DMS53 treated with DMSO at 0.1 percent for 48 hours (cell line): ENCODE results near the gene CD6.

Experiments used
- DNase-seq: peaks from one replicate; lab custom pipeline; 2025; ENCODE audit not compliant: unreplicated experiment; lab: John Stamatoyannopoulos, UW

The CD6 gene

DNA sequence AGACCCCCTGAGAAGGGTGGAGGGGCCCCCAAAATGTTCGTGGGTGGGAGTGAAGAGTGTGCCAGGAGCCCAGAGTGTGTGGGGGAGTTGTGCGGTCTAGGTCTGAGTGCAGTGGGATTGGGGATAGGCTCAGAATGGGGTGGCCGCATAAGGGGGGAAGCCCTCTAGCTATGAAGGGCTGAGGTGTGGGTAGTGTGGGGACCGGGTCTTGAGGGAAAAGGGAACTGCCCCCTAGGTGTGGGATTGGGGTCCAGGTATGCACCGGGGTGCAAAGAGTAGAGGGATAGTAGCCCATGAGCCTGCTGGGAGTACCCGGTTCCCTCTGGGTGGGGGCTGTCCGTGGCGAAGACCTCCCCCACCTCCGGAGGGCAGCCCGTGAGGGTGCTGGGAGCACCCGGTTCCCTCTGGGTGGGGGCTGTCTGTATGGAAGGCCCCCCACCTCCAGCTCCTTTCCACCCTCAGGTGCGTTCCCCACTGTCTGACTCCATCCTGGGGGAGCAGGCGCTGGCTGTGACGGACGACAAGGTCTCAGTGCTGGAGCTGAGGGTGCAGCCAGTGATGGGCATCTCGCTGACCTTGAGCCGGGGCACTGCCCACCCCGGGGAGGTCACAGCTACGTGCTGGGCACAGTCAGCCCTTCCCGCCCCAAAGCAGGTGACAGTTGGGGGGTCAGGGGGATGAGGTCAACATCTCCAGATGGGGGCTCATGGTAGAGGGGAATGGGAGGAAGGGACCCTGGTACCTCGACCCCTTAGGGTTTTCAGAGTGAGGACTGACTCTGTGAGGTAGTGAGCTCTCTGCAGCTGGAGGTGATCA is 36.5 kb upstream of the CD6 start:
- no peak for DNase-seq

DNA sequence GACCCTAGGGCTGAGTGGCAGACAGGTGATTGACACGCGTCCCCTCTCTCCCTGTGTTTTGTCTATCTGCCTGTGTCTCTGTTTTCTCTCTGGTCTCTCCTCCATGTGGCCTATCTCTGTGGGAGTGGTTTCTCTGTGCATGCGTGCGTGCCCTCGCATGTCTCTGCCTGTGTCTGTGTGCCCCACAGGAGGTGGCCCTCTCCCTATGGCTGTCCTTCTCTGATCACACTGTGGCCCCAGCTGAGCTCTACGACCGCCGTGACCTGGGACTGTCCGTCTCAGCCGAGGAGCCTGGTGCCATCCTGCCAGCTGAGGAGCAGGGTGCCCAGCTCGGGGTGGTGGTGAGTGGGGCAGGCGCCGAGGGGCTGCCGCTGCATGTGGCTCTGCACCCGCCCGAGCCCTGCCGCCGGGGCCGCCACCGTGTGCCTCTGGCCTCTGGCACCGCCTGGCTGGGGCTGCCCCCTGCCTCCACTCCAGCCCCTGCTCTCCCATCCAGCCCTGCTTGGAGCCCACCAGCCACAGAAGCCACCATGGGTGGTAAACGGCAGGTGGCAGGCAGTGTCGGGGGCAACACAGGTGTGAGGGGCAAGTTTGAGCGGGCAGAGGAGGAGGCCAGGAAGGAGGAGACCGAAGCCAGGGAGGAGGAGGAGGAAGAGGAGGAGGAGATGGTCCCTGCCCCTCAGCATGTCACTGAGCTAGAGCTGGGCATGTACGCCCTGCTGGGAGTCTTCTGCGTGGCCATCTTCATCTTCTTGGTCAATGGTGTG is 35.6 kb upstream of the CD6 start:
- DNase-seq, result no peak

DNA sequence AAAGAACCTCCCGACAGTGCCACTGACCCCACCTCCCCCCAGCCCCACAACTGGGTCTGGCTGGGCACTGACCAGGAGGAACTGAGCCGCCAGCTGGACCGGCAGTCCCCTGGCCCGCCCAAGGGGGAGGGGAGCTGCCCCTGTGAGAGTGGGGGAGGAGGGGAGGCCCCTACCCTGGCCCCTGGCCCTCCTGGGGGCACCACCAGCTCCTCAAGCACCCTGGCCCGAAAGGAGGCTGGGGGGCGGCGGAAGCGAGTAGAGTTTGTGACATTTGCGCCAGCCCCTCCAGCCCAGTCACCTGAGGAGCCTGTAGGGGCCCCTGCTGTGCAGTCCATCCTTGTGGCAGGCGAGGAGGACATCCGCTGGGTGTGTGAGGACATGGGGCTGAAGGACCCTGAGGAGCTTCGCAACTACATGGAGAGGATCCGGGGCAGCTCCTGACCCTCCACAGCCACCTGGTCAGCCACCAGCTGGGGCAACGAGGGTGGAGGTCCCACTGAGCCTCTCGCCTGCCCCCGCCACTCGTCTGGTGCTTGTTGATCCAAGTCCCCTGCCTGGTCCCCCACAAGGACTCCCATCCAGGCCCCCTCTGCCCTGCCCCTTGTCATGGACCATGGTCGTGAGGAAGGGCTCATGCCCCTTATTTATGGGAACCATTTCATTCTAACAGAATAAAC is 34.9 kb upstream of the CD6 start:
- DNase-seq, result no peak

DNA sequence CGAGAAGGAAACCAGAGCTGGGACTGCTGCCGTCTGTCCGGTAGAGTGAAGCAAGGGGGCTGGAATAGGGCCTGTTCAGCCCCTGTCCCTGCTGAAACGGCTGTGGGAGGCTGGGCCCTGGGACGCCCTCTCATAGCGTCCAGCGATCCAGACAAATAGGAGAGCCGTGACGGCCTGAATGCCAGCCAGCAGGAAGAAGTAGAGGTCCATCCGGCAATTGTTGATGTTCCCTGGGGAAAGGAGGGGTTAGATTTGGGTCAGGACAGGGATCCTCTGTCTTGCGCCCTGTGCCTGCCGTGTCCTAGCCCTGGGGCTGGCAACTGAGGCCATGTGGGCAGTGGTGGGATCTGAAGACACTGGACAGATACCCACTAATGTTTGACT is 34.3 kb upstream of the CD6 start:
- DNase-seq, result no peak

DNA sequence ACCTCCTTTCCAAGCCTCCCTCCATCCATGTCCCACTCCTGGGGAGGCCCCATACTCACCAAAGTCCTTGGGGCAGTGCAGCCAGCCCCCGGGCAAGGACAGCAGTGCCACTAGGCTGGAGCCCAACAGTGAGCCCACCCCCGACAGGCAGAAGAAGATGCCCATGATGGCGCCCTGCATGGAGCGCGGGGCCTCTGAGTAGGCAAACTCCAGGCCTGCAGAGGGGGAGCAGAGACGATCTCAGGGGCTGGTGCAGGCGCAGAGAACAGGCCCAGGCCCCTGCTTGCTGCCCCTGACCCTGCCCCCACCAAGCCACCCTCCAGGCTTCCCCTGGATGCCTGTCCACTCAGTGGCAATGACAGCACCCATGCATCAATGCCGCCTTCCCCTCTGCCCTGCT is 33.7 kb upstream of the CD6 start:
- DNase-seq, result no peak

DNA sequence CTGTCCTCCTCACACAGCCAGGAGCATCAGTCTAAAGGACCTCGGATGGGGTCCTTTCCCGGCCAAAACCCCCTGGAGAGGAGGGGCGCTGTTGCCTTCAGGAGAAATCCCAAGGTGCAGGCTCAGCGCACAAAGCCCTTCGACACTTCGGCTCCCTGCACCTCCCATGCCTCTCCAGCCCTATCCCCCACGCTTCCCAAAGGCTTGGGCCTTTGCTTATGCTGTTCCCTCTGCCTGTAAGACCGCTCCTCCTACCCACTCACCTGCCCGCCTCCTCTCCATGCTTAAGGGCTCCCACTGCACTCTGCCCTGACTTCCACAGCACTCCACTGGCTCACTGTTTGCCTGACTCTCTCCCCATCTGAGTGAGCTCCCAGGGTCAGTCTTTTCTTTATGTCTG is 33.0 kb upstream of the CD6 start:
- no peak for DNase-seq

DNA sequence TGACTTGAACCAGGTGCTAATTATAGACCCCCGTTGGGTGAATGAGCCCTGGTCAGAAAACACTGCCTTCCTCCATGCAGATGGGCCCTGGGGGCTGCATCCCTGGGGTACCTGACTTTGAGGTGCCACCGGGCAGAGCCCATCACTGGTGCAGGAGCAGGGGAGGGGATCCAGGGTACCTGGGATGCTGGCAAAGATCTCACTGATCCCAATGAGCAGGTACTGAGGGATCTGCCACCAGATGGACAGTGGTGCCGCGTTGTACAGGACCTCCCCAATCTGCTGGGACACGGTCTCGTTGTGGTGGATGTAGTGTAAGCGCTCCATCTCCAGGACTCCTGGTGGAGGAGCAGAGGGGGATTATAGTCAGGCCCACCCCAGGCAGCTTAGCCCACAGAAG is 32.2 kb upstream of the CD6 start:
- no peak for DNase-seq

DNA sequence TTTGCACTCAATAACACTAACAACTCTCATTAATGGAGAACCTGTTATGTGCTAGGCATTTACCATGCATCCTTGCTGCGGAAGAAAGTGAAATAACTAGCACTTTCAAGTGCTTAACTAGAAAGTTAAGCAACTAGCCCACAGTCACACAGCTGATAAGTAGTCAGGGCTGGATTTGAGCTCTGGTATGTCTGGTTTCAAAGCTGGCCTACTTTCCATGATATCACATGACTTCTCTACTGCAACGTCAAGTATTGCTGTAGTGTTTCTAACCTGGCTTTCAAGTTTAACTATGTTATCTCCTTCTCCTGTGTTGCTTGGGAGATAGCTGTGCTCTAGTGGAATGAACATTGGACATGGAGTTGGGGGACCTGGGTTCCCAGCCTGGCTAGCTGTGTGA is 31.6 kb upstream of the CD6 start:
- DNase-seq, result no peak

DNA sequence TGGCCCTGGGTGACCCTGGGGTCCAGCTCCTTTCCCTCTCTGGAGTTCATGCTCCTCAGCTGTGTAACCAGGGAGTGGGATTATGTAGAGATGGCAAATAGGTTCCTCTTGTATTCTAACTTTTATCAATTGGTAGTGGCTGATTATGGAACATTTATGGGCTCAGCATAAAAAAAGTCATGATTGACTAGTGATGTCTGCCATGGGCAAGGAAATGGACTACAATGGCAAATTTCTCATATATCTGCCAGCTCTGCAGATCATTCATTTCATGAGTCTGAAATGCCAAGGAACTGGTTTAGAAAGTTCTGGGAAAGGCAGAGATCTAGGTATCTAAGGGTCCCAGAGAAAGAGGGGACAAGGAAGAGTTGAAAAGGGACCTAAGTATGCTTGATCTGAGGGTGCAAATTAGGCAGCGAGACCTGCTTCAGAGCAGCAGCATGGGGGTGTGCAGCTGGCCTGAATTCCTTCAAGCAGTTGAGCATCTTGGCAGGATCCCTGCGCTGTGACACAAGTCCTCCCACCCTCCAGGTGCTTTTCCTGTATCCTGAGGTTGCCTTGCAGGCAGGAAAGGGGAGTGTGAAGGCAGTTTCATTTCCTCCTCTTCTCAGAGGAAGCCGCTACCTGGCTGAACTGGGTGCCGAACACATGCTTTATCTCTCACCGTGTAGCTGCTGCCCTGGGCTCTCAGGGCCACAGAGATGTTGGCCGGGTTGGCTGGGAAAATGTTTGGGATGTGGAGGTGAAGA is 29.9 kb upstream of the CD6 start:
- no peak for DNase-seq

DNA sequence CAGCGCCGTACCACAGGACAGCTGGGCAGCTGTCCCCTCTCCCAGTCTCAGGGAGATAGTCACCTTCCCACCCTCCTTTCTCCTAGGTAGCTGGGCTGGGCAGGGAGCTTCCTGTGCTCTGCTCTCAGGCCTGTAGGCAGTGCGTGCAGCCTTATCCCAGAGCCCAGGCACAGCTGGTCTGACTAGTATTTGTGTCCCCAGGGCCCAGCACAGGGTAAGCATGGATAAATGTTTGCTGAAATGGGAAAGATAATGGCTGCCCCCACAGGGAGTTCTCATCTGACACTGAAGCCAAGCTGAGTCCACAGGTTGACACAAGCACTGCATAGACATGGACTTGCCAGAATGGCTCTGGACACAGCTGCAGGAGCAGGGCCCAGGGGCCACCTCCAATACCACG is 29.3 kb upstream of the CD6 start:
- no peak for DNase-seq

DNA sequence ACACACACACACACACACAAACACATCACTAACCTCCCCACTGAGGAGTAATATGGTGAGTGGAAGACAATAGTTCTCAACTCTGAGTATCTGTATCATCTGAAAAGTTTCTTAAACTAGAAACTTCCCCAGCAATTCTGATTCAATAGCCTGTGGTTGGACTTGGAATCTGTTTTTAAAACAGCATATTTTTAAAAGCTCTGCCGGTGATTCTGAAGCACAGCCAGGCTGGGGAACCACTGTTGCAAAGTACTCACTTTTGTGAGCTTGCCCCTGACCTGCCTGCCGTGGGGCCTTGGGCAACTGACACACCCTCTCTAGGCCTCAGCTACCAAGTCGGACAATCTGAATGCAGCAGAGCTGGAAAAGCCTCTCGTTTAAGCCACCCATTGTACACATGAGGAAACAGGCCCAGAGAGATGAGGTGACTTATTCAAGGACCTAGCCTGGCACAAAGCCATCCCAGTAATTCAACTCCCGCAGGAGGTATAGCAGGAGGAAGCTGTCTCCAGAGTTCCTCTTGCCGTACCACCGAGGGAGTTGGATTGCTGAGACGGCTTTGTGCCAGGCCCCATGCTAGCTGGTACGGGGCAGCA is 28.4 kb upstream of the CD6 start:
- DNase-seq, result peak; percentile 83

DNA sequence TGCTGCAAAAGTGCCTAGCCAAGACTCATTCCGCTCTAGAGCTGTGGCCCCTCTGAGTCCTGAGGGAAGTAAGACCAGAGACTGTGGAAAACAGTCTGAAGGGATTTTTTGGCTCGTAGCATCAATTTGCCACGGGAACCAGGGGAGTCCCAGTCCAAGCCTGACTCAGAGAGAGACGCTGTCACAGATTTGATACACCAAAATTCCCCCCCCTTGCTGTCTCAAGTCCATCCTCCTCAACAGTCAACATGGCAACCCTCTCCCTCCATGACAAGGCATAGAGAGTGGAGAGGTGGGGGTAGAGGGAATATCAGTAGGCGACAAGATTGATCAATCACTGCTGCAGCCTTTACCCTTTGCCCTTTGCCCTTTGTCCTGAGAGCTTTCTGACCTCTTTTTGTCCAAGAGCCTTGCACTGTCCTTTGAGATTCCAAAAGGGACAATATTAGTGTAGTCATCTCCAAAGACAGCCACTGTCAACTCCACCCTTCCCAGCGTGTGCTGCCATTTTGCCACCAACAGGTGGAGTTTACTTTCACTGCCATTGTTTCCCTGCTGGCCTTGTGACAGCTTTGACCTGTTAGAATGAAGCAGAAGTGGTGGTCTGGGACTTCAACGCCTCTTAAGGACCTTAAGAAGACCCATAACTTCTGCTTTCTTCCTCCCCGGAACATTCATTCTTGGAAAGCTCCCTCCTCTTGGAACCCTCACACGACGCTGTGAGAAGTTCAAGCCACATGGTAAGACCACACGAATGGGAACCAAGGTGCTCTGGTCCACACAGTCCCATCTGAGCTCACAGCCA is 26.8 kb upstream of the CD6 start:
- DNase-seq, result no peak

DNA sequence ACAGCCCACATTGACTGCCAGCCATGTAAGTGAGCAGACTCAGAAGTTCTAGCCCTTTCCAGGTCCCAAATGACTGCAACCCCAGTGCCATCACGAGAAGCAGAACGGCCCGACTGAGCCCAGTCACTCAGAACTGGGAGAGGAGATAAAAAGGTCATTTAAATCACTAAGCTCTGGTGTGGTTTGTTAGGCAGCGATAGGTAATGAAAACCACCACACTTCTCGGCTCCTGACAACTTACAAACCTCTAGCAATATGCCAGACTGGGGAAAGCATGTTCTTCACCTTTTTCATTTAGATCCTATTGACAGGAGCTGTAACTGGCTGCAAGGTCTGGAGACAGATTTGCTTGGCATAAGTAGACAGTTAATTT is 26.2 kb upstream of the CD6 start:
- DNase-seq, result no peak

DNA sequence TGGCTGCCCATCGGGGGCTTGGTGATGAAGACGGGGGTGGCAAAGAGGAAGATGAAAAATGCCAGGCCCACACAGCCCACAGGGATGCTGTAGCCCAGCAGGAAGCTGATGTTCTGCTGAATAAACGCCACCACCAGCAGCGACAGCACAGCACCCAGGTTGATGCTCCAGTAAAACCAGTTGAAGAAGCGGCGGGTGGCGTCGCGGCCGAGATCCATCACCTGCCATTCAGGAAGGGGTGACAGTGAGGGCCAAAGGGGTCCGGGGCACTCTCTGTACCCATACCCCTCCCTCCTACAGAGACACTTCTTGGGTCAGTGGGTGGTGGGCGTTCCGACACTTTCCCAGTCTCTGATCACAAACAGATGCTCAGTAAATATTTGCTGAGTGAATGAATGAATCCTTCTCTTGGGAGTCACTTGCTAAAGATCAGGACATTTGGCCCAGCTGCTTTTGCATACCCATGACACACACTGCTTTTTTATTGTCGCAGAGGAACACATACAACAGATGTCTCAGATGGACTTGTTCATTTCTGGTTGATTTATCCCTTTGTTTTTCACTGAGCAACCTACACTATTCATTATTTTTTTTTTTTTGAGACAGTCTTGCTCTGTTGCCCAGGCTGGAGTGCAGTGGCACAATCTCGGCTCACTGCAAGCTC is 24.7 kb upstream of the CD6 start:
- DNase-seq, result peak; percentile 60

DNA sequence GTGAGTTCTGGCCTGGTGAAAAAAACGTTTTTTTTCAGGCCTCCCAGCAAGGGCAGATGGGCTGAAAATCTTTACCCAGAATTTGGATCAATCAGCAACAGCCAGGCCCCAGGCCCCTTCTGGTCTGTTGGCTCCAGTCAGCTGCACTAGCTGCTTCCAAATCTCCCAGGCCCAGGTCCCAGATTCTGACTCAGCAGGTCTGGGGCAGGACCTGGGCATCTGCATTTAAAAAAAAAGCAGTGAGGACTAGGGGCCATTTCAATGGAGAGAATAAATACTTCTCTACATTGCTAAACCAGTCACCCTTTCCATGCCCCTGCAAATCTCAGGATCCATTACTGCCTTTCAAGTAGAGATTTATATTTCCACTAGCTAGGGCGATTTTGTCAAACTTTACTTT is 23.8 kb upstream of the CD6 start:
- no peak for DNase-seq

DNA sequence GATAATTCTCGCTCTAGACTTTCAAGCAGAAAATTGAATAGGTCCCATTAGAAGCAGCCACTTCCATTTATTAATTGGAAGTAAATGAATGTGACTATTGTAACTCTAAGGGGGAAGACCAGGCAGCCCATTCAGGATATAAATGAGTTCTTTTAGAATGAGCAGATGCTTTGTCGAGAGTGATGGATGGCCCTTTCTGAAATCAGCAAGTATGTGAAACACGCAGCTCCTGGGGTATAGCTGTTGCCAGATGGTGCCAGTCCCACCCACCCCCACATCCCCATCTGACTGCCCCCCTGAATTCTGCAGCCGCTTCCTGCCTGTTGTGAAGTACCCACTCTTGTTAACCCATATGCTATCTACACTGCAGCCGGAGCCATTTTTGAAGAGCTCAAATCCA is 23.2 kb upstream of the CD6 start:
- DNase-seq, result no peak

DNA sequence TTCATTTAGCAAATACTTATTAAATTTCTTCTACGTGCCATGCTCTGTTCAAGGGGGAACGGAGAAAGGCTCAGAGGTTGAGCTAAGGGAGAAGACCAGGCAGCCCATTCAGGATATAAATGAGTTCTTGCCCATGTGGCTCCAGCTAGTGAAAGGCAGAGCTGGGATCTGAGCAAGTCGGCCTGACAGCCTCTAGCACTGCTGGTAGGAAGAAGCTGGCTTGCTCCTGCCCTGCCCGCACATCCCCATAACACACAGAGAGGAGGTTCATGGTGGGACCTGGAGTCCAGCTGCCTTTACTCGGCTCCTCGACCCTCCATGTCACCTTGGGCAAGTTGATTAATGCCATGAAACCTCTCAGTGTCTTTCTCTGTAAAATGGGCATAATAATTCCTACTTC is 21.5 kb upstream of the CD6 start:
- no peak for DNase-seq

DNA sequence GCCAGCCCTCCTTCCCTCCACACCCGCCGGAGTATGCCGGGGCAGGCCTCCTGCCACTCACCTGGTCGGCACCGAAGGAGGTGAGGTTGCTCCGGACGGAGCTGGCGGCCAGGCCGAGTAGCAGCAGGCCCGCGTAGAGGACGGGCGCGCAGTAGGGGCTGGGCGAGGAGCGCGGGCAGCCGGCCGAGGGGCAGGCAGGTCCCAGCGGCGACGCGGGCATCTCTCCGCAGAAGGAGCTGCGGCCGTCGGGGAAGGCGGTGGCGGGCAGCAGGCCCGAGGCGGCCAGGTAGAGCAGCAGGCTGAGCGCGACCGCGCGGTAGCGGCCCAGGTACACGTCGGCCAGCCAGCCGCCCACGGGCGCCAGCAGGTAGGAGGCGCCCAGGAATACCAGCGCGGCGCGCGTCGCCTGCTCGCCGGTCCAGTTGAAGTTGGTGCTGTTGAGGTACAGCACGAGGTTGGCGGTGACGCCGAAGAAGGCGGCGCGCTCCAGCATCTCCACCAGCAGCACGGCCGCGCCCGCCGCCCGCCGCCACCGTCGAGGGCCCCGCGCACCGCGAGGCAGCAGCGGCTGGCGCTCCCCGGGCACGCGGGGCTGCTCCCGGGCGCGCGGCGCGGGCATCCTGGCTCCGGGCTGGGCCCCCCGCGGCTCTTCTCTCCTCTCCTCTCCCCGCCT is 20.4 kb upstream of the CD6 start:
- no peak for DNase-seq

DNA sequence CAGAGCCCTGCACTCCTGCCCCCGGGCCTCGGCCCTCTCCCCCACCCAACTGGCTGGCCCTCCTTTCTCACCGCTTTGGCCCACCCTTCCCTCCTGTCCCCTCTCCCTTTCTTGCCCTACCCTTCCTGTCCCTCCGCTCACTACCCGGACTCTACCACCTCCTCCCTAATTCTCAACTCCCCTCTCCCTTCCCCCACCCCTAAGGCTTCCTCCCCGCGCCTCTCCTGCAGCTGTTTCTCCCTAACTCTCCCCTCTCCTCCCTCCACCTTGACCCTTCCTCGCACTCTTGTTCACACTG is 19.9 kb upstream of the CD6 start:
- DNase-seq, result no peak
